HepG2 (cell line): ENCODE measurements around the gene NOG. TPM values are rescaled to one million over a fixed set of nuclear protein-coding genes. Genes with fewer than 3 reads are reported as not detected.

Experiments
- ATAC-seq: fragments of 200-7000 bp; cut with Tn5 transposase; 3 replicates; pipeline ENCODE4 v1.9.1; 2020; ENCODE audit warnings: mild to moderate bottlenecking, moderate library complexity
- BruUV-seq: library from RNA; stranded (reverse); fragments of 400-500 nt; replicated peaks from 2 replicates; lab custom pipeline; 2021; lab: Mats Ljungman, UMichigan
- CTCF ChIA-PET: fragments of 300-600 bp; formaldehyde crosslinking; extraction: SDS; loops from one replicate; lab custom pipeline; 2021; ENCODE audit warnings: low total read pairs, inconsistent platforms, low intra/inter-chr PET ratio; lab: Yijun Ruan, JAX
- POLR2A ChIA-PET: fragments of 350-600 bp; sonication (Branson Sonifier 250); formaldehyde crosslinking; loops from one replicate; lab custom pipeline; 2020; ENCODE audit warnings: antibody characterized with exemption, inconsistent platforms; lab: Yijun Ruan, JAX
- DNase-seq: peaks from one replicate; pipeline ENCODE4 v3.0.0-alpha.2; 2015; ENCODE audit warnings: low spot score
- FAIRE-seq: peaks from 3 replicates; lab custom pipeline; 2011; peaks lifted over from hg19 to GRCh38; lab: Jason Lieb, UNC
- H2AFZ ChIP-seq: one replicate; pipeline ENCODE4 v1.6.1; 2011; ENCODE audit warnings: low read length, inconsistent platforms
- H3K27ac ChIP-seq: fragments of 300-600 bp; 3 replicates; pipeline ENCODE4 v1.8.0; 2011; ENCODE audit warnings: mixed run types, mild to moderate bottlenecking, mixed read lengths, low read length, inconsistent platforms; ENCODE audit not compliant: insufficient read depth; ENCODE audit errors: extremely low read length
- H3K27me3 ChIP-seq, 2 experiments: fragments of 200-600 bp in 1 of 2; 2 replicates in 1 of 2; 3 replicates in 1 of 2; pipeline versions ENCODE4 v1.6.0 to v1.8.0; 2011; ENCODE audit warnings: low read length in 2 of 2, mild to moderate bottlenecking in 2 of 2, moderate library complexity in 2 of 2, inconsistent platforms in 1 of 2; ENCODE audit not compliant: insufficient read depth in 2 of 2, control insufficient read depth in 1 of 2
- H3K36me3 ChIP-seq, 2 experiments: fragments of 200-600 bp in 1 of 2; replicated peaks in 1 of 2; 2 replicates in 1 of 2; 3 replicates in 1 of 2; pipeline versions ENCODE4 v1.5.1 to v1.8.0; 2011; ENCODE audit warnings: low read length in 2 of 2, inconsistent platforms in 1 of 2; ENCODE audit not compliant: insufficient read depth in 2 of 2, control insufficient read depth in 1 of 2
- H3K4me1 ChIP-seq: 2 replicates; pipeline ENCODE4 v1.5.1; 2012; ENCODE audit warnings: low read length, inconsistent platforms; ENCODE audit not compliant: insufficient read depth
- H3K4me2 ChIP-seq: 2 replicates; pipeline ENCODE4 v1.6.0; 2011; ENCODE audit warnings: low read depth, low read length, inconsistent platforms
- H3K4me3 ChIP-seq, 3 experiments: fragments of 200-600 bp in 1 of 3; sonication (generic), shearing (Covaris generic) in 1 of 3; replicated peaks in 1 of 3; 2 replicates each; pipeline ENCODE4 v1.5.1; 2011 to 2016; ENCODE audit warnings: low read length in 3 of 3, inconsistent platforms in 2 of 3, low read depth in 2 of 3, mild to moderate bottlenecking in 2 of 3, control low read depth in 1 of 3, mixed read lengths in 1 of 3; ENCODE audit not compliant: insufficient read depth in 1 of 3
- H3K79me2 ChIP-seq: one replicate; pipeline ENCODE4 v1.6.1; 2011; ENCODE audit warnings: low read length, inconsistent platforms; ENCODE audit not compliant: insufficient read depth
- H3K9ac ChIP-seq: 2 replicates; pipeline ENCODE4 v1.6.0; 2011; ENCODE audit warnings: mild to moderate bottlenecking, low read depth, low read length, inconsistent platforms; ENCODE audit not compliant: insufficient read depth
- H3K9me3 ChIP-seq: 2 replicates; pipeline ENCODE4 v1.5.1; 2012; ENCODE audit warnings: mild to moderate bottlenecking, low read length
- H4K20me1 ChIP-seq: 2 replicates; pipeline ENCODE4 v1.6.0; 2011; ENCODE audit warnings: inconsistent platforms, mild to moderate bottlenecking, low read length, moderate library complexity; ENCODE audit not compliant: insufficient read depth
- ARNT2 ChIP-seq: sonication (generic); formaldehyde crosslinking; IDR thresholded peaks from 2 replicates; pipeline ENCODE4 v1.8.0; 2022; ENCODE audit warnings: mild to moderate bottlenecking, low read depth, missing genetic modification reagents, moderate library complexity
- CREB1 ChIP-seq, 2 experiments: fragments of 450-650 bp in 1 of 2; IDR thresholded peaks; 2 replicates each; pipeline ENCODE4 v1.6.1; 2016 to 2017; ENCODE audit warnings: control low read depth in 1 of 2, mild to moderate bottlenecking in 1 of 2, missing compliant biosample characterization in 1 of 2, missing genetic modification characterization in 1 of 2
- HNRNPK ChIP-seq: fragments of 200-400 bp; formaldehyde crosslinking; IDR thresholded peaks from 2 replicates; pipeline ENCODE4 v1.6.1; 2018; ENCODE audit warnings: low read length, low read depth, moderate library complexity, mild to moderate bottlenecking; ENCODE audit not compliant: poor library complexity, severe bottlenecking
- IKZF1 ChIP-seq: fragments of 450-650 bp; IDR thresholded peaks from 2 replicates; pipeline ENCODE4 v1.7.1; 2016
- MAFF ChIP-seq: IDR thresholded peaks from 2 replicates; pipeline ENCODE4 v1.6.1; 2011; ENCODE audit warnings: low read depth, low read length, improper control_type of control experiment
- MAFG ChIP-seq: sonication (generic); formaldehyde crosslinking; IDR thresholded peaks from 2 replicates; pipeline ENCODE4 v1.5.1; 2020; ENCODE audit warnings: mild to moderate bottlenecking, missing genetic modification reagents
- MAFK ChIP-seq, 2 experiments: IDR thresholded peaks in 1 of 2; conservative IDR thresholded peaks in 1 of 2; 2 replicates each; pipeline ENCODE4 v1.6.1; 2011; ENCODE audit warnings: improper control_type of control experiment in 2 of 2, low read length in 2 of 2
- MLLT10 ChIP-seq: sonication (generic); formaldehyde crosslinking; IDR thresholded peaks from 2 replicates; pipeline ENCODE4 v1.4.0; 2020; ENCODE audit warnings: missing genetic modification reagents
- NFKBIZ ChIP-seq: IDR thresholded peaks from 2 replicates; pipeline ENCODE4 v1.6.1; 2018; ENCODE audit warnings: missing genetic modification reagents, missing compliant biosample characterization
- PCBP2 ChIP-seq: fragments of 200-400 bp; formaldehyde crosslinking; optimal IDR thresholded peaks from 2 replicates; pipeline ENCODE3; 2018; ENCODE audit warnings: low read length, low read depth; ENCODE audit not compliant: poor library complexity, severe bottlenecking
- PHF20 ChIP-seq: sonication (generic); formaldehyde crosslinking; IDR thresholded peaks from 2 replicates; pipeline ENCODE4 v1.5.0; 2020; ENCODE audit warnings: mild to moderate bottlenecking, missing genetic modification reagents
- POLR2AphosphoS5 ChIP-seq: IDR thresholded peaks from 2 replicates; pipeline ENCODE4 v1.6.1; 2012; ENCODE audit warnings: low read depth, low read length
- PPARG ChIP-seq: conservative IDR thresholded peaks from 2 replicates; pipeline ENCODE4 v1.6.1; 2016; ENCODE audit warnings: missing biosample characterization, missing genetic modification reagents
- SKI ChIP-seq: fragments of 450-650 bp; IDR thresholded peaks from one replicate; pipeline ENCODE4 v1.6.1; 2018; ENCODE audit warnings: mild to moderate bottlenecking; ENCODE audit not compliant: partially characterized antibody
- SMARCE1 ChIP-seq: fragments of 450-650 bp; IDR thresholded peaks from 2 replicates; pipeline ENCODE4 v1.6.1; 2017; ENCODE audit warnings: borderline replicate concordance
- ZFAT ChIP-seq: sonication (generic); formaldehyde crosslinking; conservative IDR thresholded peaks from 2 replicates; pipeline ENCODE4 v1.8.1; 2023; ENCODE audit warnings: missing genetic modification reagents, inconsistent platforms
- ZNF7 ChIP-seq: IDR thresholded peaks from 2 replicates; pipeline ENCODE4 v1.6.1; 2016; ENCODE audit warnings: missing biosample characterization, missing genetic modification reagents
- WGBS: methylation state at CpG from one replicate; pipeline ENCODE4 v1.1.6; 2017; ENCODE audit warnings: low lambda C conversion rate; 5-methylcytosine and 5-hydroxymethylcytosine counted together
- in situ Hi-C: cut with HindIII; loops from 2 replicates; pipeline ENCODE4 v1.10.0; 2017; ENCODE audit warnings: low pct_unique_long_range_greater_than_20kb; ENCODE audit not compliant: extremely low pct_ligation_motif_present
- intact Hi-C: fragments of 100-400 bp; cut with micrococcal nuclease; formaldehyde crosslinking; loops from one replicate; pipeline ENCODE4 v1.10.0; 2022; ENCODE audit not compliant: unreplicated experiment
- polyA plus RNA-seq, 8 experiments: library from polyadenylated mRNA; depleted of rRNA in 3 of 8; stranded (reverse) in 7 of 8; unstranded in 1 of 8; fragments of >200 nt; fragmentation: Illumina TruSeq in 4 of 8; extraction: Trizol in 4 of 8; gene quantifications; 2 replicates each; pipeline versions ENCODE4 v1.2.1 to v1.2.3, GENCODE V29; 2011 to 2016; ENCODE audit warnings: low read depth in 4 of 8, missing spikeins in 1 of 8, mixed read lengths in 1 of 8; ENCODE audit not compliant: insufficient read depth in 1 of 8
- total RNA-seq, 5 experiments: library from RNA; depleted of rRNA; stranded (reverse); fragments of >200 nt; fragmentation: Illumina TruSeq; extraction: Trizol; gene quantifications; 2 replicates each; pipeline ENCODE4 v1.2.3, GENCODE V29; 2016; ENCODE audit warnings: low read depth in 1 of 5
- TF ChIP-seq, protein P1 (sequence below): sonication (generic); formaldehyde crosslinking; conservative IDR thresholded peaks from 2 replicates; pipeline ENCODE4 v1.8.1; 2023; ENCODE audit warnings: missing genetic modification reagents

The NOG gene
- total and polyA plus RNA-seq, 2 of the 13 experiments (the other 11 are each of a cell fraction or from before 2014, with no cell fraction given): not detected

DNA sequence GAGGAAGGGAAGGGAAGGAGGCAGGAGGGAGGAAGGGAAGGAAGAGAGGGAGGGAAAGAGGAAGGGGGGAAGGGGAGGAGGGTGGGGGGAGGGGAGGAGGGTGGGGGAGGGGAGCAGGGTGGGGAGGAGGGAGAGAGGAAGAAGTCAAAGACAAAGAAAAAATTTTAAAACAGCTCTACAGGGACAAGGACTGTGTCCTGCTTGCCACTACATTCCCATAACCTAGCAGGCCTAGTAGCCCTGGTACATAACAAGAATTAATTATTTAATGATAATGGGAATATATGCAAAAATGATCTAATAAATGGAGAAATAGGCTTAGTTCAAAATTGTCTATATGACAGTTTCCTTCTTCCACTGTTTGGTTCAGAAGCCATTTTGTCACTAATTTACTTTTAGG is 47.6 kb upstream of the NOG start:
- BruUV-seq: no TSS peak
- FAIRE-seq (no peak), ATAC-seq (no peak), DNase-seq (no peak)
- H3K36me3 ChIP-seq: no peaks in the 10 kb centered on the region
- H3K4me1 ChIP-seq: no peaks in the 10 kb centered on the region
- no peak overlapping the region for H3K9ac ChIP-seq
- H3K79me2 ChIP-seq: no peaks in the 10 kb centered on the region
- no peak overlapping the region for H3K27ac ChIP-seq
- intact Hi-C loops (no loop called here), in situ Hi-C loops (no loop called here)
- ChIA-PET POLR2A (no interaction called here), CTCF (no interaction called here)
- no peaks in the 10 kb centered on the region for H3K27me3 ChIP-seq
- TF ChIP-seq NFKBIZ (CRISPR knock-in tag): no peak
- peak; percentile 99 for TF ChIP-seq HNRNPK
- peak; percentile 14 to 34; a peak in 2 of 4 replicates for TF ChIP-seq MAFK (conservative IDR thresholded peaks at IDR 0.05 in 1 of 2, IDR thresholded peaks at IDR 0.05 in 1 of 2; ENCODE audit: low read length in 2 of 2)
- peak; percentile 92 for TF ChIP-seq PCBP2
- 0 out of 2 replicates have a peak, but pooled peaks have one; percentile 2 for TF ChIP-seq MAFF
- no peak for TF ChIP-seq POLR2AphosphoS5
- no peaks in the 10 kb centered on the region for H4K20me1 ChIP-seq
- no peak overlapping the region for H3K4me3 ChIP-seq
- no peak overlapping the region for H2AFZ ChIP-seq
- no peaks in the 10 kb centered on the region for H3K9me3 ChIP-seq
- no peak overlapping the region for H3K4me2 ChIP-seq

DNA sequence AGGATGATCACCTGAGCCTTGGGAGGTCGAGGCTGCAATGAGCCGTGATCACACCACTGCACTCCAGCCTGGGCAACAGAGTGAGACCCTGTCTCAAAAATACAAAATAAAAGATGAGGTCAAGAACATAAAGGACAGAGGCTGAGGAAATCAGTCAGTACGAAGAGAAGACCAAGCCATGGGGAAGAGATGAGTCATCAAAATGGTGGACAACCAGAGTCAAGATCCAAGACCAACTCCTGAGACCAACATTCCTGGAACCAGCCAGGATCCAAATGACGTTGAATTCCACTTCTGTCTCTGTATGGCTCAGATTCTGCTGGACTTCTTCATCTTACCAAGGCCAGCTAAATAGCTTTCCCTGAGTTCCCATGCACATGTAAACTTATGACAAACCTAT is 44.8 kb upstream of the NOG start:
- Histone ChIP-seq H3K4me3 (no peak overlapping the region), H3K27ac (no peak overlapping the region), H2AFZ (no peak overlapping the region), H3K4me2 (no peak overlapping the region), H3K9ac (no peak overlapping the region), H3K36me3 (no peaks in the 10 kb centered on the region), H4K20me1 (no peaks in the 10 kb centered on the region), H3K27me3 (no peaks in the 10 kb centered on the region), H3K79me2 (no peaks in the 10 kb centered on the region), H3K9me3 (peaks cover 5% of the 10 kb centered on the region; the same call in 1 of the 2 replicates), H3K4me1 (no peaks in the 10 kb centered on the region)
- WGBS: 30% methylated on average over 4 of the region's 4 CpGs
- no TSS peak for BruUV-seq
- in situ Hi-C loops (no loop called here), intact Hi-C loops (no loop called here)
- no peak for ATAC-seq
- POLR2A ChIA-PET: no interaction called here
- no peak for DNase-seq
- CTCF ChIA-PET: no interaction called here
- FAIRE-seq: no peak
- TF ChIP-seq SKI (no peak), ZFAT (no peak), PHF20 (CRISPR knock-in tag) (no peak), MLLT10 (CRISPR knock-in tag) (no peak), SMARCE1 (no peak), MAFK (conservative IDR thresholded peaks at IDR 0.05 in 1 of 2, IDR thresholded peaks at IDR 0.05 in 1 of 2; ENCODE audit: low read length in 2 of 2) (peak; percentile 54 to 70), MAFG (no peak), ARNT2 (no peak), ZNF7 (CRISPR knock-in tag) (no peak), MAFF (peak; percentile 41; the same call in 1 of the 2 replicates), PPARG (CRISPR knock-in tag) (no peak), CREB1 (IDR thresholded peaks at IDR 0.05) (0 out of 2 replicates have a peak, but pooled peaks have one; percentile 45), CREB1 (CRISPR knock-in tag; IDR thresholded peaks at IDR 0.05) (no peak), IKZF1 (no peak)
- TF ChIP-seq, protein P1, sequence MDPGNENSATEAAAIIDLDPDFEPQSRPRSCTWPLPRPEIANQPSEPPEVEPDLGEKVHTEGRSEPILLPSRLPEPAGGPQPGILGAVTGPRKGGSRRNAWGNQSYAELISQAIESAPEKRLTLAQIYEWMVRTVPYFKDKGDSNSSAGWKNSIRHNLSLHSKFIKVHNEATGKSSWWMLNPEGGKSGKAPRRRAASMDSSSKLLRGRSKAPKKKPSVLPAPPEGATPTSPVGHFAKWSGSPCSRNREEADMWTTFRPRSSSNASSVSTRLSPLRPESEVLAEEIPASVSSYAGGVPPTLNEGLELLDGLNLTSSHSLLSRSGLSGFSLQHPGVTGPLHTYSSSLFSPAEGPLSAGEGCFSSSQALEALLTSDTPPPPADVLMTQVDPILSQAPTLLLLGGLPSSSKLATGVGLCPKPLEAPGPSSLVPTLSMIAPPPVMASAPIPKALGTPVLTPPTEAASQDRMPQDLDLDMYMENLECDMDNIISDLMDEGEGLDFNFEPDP (CRISPR knock-in tag): no peak
